Ovary (tissue), 3 donors: Measurements from ENCODE around the gene IFIT2.

Experiments
- CTCF ChIP-seq, 3 donors: fragments of 450-650 bp in 2 of 3; fragments of 200-600 bp in 1 of 3; IDR thresholded peaks; one replicate each; pipeline versions ENCODE4 v1.5.1 to v1.8.0; 2016 to 2022; ENCODE audit warnings: antibody characterized with exemption in 3 of 3, mild to moderate bottlenecking in 1 of 3
- EP300 ChIP-seq: sonication (generic); formaldehyde crosslinking; IDR thresholded peaks from one replicate; pipeline ENCODE4 v1.6.1; 2017; ENCODE audit warnings: antibody characterized with exemption
- POLR2A ChIP-seq: fragments of 450-650 bp; IDR thresholded peaks from one replicate; pipeline ENCODE4 v1.6.1; 2017; ENCODE audit warnings: antibody characterized with exemption, mild to moderate bottlenecking, moderate library complexity
- donor health status: DM: no; HTN: no; CAD: no.

GRCh38 chr10:89280508-89280907, 21.3 kb upstream of the IFIT2 start:
- TF ChIP-seq CTCF (IDR thresholded peaks at IDR 0.05) (no peak), POLR2A (no peak), EP300 (no peak)
